NCI-H146 treated with DMSO at 0.1 percent for 48 hours (cell line): ENCODE measurements around the gene GPHN.

Experiments used
- DNase-seq: peaks from one replicate; lab custom pipeline; 2025; ENCODE audit not compliant: unreplicated experiment; lab: John Stamatoyannopoulos, UW

The GPHN gene

GRCh38 chr14:67195279-67195678 lies 687.3 kb downstream of the GPHN start:
- DNase-seq = no peak

GRCh38 chr14:67199016-67199415 lies 691.1 kb downstream of the GPHN start:
- no peak for DNase-seq

- no peak for DNase-seq
Observed at GRCh38 chr14:67207810-67208209, 699.9 kb downstream of the GPHN start.

GRCh38 chr14:67218126-67218525 lies 710.2 kb downstream of the GPHN start:
- no peak for DNase-seq

- no peak for DNase-seq
Observed at GRCh38 chr14:67221248-67221981, 713.5 kb downstream of the GPHN start.

- DNase-seq = no peak
Observed at GRCh38 chr14:67221982-67222328, 714.0 kb downstream of the GPHN start.

- DNase-seq = no peak
Observed at GRCh38 chr14:67225523-67225922, 717.6 kb downstream of the GPHN start.

- DNase-seq = no peak
Observed at GRCh38 chr14:67228325-67228984, 720.5 kb downstream of the GPHN start.
